HG02870 (cell line): ENCODE measurements around the gene KLK4.

Experiments used
- ATAC-seq: cut with Tn5 transposase; IDR thresholded peaks from one replicate; pipeline ENCODE4 v1.9.1; 2021; ENCODE audit warnings: mild to moderate bottlenecking, moderate library complexity; ENCODE audit not compliant: unreplicated experiment

KLK4 gene

GRCh38 chr19:50882188-50882587 lies 29.0 kb downstream of the KLK4 start:
- ATAC-seq: no peak

- no peak for ATAC-seq
Observed at GRCh38 chr19:50880241-50880640, 31.0 kb downstream of the KLK4 start.

DNA sequence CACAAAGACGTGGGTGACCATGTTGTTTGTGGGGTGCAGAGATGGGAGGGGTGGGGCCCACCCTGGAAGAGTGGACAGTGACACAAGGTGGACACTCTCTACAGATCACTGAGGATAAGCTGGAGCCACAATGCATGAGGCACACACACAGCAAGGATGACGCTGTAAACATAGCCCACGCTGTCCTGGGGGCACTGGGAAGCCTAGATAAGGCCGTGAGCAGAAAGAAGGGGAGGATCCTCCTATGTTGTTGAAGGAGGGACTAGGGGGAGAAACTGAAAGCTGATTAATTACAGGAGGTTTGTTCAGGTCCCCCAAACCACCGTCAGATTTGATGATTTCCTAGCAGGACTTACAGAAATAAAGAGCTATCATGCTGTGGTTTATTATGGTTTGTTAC lies 32.3 kb downstream of the KLK4 start:
- no peak for ATAC-seq

DNA sequence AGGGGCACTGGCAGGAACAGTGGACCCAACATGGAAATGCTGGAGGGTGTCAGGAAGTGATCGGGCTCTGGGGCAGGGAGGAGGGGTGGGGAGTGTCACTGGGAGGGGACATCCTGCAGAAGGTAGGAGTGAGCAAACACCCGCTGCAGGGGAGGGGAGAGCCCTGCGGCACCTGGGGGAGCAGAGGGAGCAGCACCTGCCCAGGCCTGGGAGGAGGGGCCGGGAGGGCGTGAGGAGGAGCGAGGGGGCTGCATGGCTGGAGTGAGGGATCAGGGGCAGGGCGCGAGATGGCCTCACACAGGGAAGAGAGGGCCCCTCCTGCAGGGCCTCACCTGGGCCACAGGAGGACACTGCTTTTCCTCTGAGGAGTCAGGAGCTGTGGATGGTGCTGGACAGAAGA lies 33.9 kb downstream of the KLK4 start:
- no peak for ATAC-seq

GRCh38 chr19:50876456-50876855 lies 34.7 kb downstream of the KLK4 start:
- ATAC-seq: no peak

DNA sequence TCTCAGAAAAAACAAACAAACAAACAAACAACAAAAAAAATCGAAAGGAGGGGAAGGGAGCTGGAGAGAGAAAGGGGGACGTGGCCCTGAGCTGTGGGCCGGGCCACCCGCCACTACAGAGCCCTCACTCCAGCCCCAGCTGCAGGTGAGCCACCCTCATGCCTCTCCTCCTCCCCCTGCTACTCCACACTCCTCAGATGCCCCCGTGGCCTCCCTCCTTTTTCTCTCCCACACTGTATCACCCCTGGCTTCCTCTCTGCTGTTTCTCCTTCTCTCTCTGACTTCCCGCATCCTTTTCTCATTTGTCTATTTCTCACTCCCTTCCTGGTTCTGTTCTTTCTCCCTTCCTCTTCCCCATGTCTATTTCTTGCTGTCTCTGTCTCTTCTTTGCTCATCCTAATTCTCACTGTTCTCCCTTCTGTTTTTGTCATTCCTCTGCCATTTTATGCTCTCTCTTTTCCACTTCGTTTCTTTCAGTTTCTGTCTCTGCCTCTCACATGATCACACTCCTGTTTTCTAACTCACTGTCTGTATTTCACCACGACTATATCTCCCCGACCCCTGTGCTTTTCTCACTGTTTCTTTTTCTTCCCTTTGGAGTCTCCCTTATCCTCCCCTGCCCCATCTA lies 35.3 kb downstream of the KLK4 start:
- no peak for ATAC-seq

DNA sequence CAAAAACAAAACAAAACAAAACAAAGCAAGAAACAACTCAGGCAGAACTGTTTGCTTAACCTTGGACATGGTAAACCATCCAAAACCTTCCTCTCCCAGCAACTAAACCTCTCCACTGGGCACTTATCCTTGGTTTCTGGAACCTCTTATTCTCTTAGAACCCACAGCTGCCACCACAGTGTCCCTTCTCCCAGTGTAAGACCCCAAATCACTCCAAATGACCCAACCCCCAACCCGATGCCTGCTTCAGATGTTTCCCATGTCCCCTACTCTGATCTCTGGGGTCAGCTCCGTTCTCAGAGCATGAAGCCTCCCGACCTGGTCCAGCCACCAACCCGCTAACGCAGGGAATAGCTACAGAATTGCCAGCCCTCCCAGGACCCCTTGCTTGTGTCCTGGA lies 37.0 kb downstream of the KLK4 start:
- no peak for ATAC-seq

- no peak for ATAC-seq
Observed at GRCh38 chr19:50873056-50873455, 38.1 kb downstream of the KLK4 start, which contains the start of gene KLK2. TSS of gene KLK2 (plus strand) at chr19:50873439. CDS start at chr19:50873474, 35 bp downstream.

DNA sequence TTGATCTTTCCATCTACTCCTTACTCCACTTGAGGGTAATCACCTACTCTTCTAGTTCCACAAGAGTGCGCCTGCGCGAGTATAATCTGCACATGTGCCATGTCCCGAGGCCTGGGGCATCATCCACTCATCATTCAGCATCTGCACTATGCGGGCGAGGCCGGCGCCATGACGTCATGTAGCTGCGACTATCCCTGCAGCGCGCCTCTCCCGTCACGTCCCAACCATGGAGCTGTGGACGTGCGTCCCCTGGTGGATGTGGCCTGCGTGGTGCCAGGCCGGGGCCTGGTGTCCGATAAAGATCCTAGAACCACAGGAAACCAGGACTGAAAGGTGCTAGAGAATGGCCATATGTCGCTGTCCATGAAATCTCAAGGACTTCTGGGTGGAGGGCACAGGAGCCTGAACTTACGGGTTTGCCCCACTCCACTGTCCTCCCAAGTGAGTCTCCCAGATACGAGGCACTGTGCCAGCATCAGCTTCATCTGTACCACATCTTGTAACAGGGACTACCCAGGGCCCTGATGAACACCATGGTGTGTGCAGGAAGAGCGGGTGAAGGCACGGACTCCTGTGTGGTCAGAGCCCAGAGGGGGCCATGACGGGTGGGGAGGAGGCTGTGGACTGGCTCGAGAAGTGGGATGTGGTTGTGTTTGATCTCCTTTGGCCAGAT lies 40.6 kb downstream of the KLK4 start:
- no peak for ATAC-seq

- ATAC-seq: no peak
Observed at GRCh38 chr19:50869479-50869878, 41.7 kb downstream of the KLK4 start.

GRCh38 chr19:50861496-50862286 lies 49.5 kb downstream of the KLK4 start:
- no peak for ATAC-seq

DNA sequence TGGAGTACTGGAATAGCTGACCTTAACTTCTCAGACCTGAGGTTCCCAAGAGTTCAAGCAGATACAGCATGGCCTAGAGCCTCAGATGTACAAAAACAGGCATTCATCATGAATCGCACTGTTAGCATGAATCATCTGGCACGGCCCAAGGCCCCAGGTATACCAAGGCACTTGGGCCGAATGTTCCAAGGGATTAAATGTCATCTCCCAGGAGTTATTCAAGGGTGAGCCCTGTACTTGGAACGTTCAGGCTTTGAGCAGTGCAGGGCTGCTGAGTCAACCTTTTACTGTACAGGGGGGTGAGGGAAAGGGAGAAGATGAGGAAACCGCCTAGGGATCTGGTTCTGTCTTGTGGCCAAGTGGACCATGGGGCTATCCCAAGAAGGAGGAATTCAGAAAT lies 50.2 kb downstream of the KLK4 start:
- ATAC-seq: no peak

DNA sequence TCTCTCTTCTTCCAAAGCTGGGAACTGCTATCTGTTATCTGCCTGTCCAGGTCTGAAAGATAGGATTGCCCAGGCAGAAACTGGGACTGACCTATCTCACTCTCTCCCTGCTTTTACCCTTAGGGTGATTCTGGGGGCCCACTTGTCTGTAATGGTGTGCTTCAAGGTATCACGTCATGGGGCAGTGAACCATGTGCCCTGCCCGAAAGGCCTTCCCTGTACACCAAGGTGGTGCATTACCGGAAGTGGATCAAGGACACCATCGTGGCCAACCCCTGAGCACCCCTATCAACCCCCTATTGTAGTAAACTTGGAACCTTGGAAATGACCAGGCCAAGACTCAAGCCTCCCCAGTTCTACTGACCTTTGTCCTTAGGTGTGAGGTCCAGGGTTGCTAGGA lies 51.3 kb downstream of the KLK4 start:
- no peak for ATAC-seq

DNA sequence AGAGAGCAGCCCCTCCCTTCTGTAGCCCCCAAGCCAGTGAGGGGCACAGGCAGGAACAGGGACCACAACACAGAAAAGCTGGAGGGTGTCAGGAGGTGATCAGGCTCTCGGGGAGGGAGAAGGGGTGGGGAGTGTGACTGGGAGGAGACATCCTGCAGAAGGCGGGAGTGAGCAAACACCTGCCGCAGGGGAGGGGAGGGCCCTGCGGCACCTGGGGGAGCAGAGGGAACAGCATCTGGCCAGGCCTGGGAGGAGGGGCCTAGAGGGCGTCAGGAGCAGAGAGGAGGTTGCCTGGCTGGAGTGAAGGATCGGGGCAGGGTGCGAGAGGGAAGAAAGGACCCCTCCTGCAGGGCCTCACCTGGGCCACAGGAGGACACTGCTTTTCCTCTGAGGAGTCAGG lies 52.3 kb downstream of the KLK4 start:
- no peak for ATAC-seq

- ATAC-seq: no peak
Observed at GRCh38 chr19:50857366-50857765, 53.8 kb downstream of the KLK4 start.
